Measurements from ENCODE around the gene SKIDA1. TPM values are rescaled to one million over a fixed set of nuclear protein-coding genes. Genes with fewer than 3 reads are reported as not detected.

The SKIDA1 gene
- total RNA-seq, 1 donor from 2014 or later = 0.05 TPM

GRCh38 chr10:21500578-21500910 lies 24.9 kb downstream of the SKIDA1 start:
- H3K27ac Mint-ChIP-seq = no peak overlapping the region
- H3K4me3 Mint-ChIP-seq = no peak overlapping the region
- peaks cover 7% of the 10 kb centered on the region for H3K4me1 Mint-ChIP-seq (ENCODE audit: low read depth)
- intact Hi-C loops (cut with micrococcal nuclease) = no loop called here
- no peak for DNase-seq (ENCODE audit: low spot score)
- no peaks in the 10 kb centered on the region for H3K9me3 Mint-ChIP-seq
- H3K36me3 Mint-ChIP-seq (ENCODE audit: low read depth) = no peaks in the 10 kb centered on the region
- H3K27me3 Mint-ChIP-seq (ENCODE audit: insufficient read depth) = peaks cover 67% of the 10 kb centered on the region

- DNase-seq (ENCODE audit: low spot score) = no peak
- no peak overlapping the region for H3K27ac Mint-ChIP-seq
- no peaks in the 10 kb centered on the region for H3K9me3 Mint-ChIP-seq
- no peaks in the 10 kb centered on the region for H3K36me3 Mint-ChIP-seq (ENCODE audit: low read depth)
- H3K4me3 Mint-ChIP-seq = no peak overlapping the region
- intact Hi-C loops (cut with micrococcal nuclease) = loop anchor here (5.0 to 10.0 kb wide), 9 partner anchors 225 to 1685 kb away; partner anchors contain the start of genes COMMD3, MSRB2 and PLXDC2
- H3K27me3 Mint-ChIP-seq (ENCODE audit: insufficient read depth) = peaks cover 69% of the 10 kb centered on the region
- H3K4me1 Mint-ChIP-seq (ENCODE audit: low read depth) = peaks cover 13% of the 10 kb centered on the region
Observed at GRCh38 chr10:21499701-21500577, 25.5 kb downstream of the SKIDA1 start.

DNA sequence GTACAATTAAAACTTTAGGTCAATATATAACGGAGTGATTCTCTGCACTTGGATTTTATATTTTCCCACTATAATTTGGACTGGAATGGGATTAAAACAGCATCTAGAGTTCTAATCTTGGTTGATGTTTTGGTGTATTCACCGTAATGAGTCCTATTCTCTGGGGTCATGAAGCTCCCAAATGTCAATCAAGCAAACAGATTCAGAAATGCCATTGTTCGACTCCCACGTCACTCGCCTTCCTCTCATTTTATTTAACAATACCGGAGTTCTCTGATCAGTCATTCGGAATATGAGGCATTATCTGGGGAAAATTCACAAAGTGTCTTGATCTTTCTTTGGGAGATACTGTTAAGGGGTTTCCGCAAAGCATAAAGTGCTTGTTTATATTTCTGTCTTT lies 26.5 kb downstream of the SKIDA1 start:
- Mint-ChIP-seq H3K27me3 (ENCODE audit: insufficient read depth) (peaks cover 67% of the 10 kb centered on the region), H3K36me3 (ENCODE audit: low read depth) (no peaks in the 10 kb centered on the region), H3K4me3 (no peak overlapping the region), H3K9me3 (no peaks in the 10 kb centered on the region), H3K4me1 (ENCODE audit: low read depth) (peaks cover 18% of the 10 kb centered on the region), H3K27ac (no peak overlapping the region)
- no peak for DNase-seq (ENCODE audit: low spot score)
- intact Hi-C loops (cut with micrococcal nuclease) = loop anchor here (5.0 to 10.0 kb wide), 9 partner anchors 224 to 1684 kb away; partner anchors contain the start of genes COMMD3, MSRB2 and PLXDC2

DNA sequence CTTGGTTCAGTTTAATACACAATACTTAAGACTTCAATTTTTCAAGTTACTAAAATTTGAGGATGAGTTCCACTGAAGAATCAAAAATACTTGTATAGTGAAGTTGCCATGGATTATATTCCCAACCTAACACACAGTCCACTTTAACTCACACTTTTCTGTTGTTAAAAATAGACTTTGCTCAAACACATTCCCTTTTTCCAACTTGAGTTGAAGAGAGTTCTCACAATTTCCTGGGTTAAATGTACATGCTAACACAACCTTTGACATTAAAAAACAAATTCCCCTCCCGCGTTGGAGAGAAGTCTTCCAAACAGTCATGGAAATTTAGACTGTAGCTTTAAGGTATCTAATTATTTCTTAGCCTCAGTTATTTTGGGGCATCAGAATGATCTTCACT lies 27.1 kb downstream of the SKIDA1 start:
- Mint-ChIP-seq H3K4me3 (peak overlapping the region; percentile 41), H3K27ac (no peak overlapping the region), H3K27me3 (ENCODE audit: insufficient read depth) (peaks cover 67% of the 10 kb centered on the region), H3K4me1 (ENCODE audit: low read depth) (peaks cover 20% of the 10 kb centered on the region), H3K9me3 (no peaks in the 10 kb centered on the region), H3K36me3 (ENCODE audit: low read depth) (no peaks in the 10 kb centered on the region)
- no peak for DNase-seq (ENCODE audit: low spot score)
- intact Hi-C loops (cut with micrococcal nuclease) = loop anchor here (5.0 to 10.0 kb wide), 9 partner anchors 224 to 1684 kb away; partner anchors contain the start of genes COMMD3, MSRB2 and PLXDC2

GRCh38 chr10:21497177-21497807 lies 28.2 kb downstream of the SKIDA1 start:
- H3K4me1 Mint-ChIP-seq (ENCODE audit: low read depth) = peaks cover 20% of the 10 kb centered on the region

DNA sequence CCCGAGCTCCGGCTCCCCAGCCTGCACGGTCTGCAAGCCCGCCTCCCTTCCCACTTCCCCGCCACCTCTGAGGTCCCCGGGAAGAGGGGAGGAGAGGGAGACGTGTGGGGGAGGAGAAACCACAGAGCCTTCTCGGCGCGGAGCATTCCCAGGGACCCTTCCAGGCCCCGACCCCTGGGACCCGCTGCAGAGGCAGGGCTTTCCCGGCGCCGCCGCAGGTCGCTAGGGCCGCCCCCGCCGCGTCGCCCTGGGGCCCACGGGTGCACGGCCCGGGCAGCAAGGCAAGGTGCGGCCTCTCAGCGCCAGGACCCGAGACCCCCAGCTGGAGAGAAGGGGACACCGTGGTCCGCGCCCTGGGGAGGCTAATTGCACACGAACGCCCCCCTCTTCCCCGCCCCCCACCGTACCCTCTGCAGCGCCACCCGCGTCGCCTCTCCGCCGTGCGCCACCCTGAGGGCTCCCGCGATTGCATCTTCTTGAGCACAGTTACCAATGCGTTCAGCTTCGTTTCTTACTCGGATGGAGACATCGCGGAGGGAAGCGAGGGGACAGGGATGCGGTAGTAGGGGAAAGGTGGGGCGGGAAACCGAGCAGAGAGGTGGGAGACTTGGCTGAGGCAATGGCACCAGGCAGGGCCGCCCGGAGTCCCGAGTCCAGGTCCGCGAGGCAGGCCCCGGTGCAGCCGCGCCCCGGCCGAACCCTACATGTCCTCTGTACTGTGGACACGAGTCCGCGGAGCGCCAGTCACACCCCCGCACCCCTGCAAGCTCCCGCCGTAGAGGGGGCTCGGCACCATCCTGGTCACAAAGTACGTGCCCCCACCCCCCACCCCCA lies 28.9 kb downstream of the SKIDA1 start:
- peak overlapping the region; percentile 90 for H3K4me3 Mint-ChIP-seq
- H3K27me3 Mint-ChIP-seq (ENCODE audit: insufficient read depth) = peaks cover 72% of the 10 kb centered on the region
- no peak for DNase-seq (ENCODE audit: low spot score)
- no peaks in the 10 kb centered on the region for H3K36me3 Mint-ChIP-seq (ENCODE audit: low read depth)
- H3K9me3 Mint-ChIP-seq = no peaks in the 10 kb centered on the region
- no peak overlapping the region for H3K27ac Mint-ChIP-seq
- H3K4me1 Mint-ChIP-seq (ENCODE audit: low read depth) = peaks cover 20% of the 10 kb centered on the region
- intact Hi-C loops (cut with micrococcal nuclease) = loop anchor here (1.0 to 10.0 kb wide), 14 partner anchors 21 to 1682 kb away; partner anchors contain the start of genes COMMD3, DNAJC1, MSRB2 and PLXDC2

More at GRCh38 chr10:21497177-21497807, 28.2 kb downstream of the SKIDA1 start:
- no peak for DNase-seq (ENCODE audit: low spot score)
- Mint-ChIP-seq H3K36me3 (ENCODE audit: low read depth) (no peaks in the 10 kb centered on the region), H3K27ac (no peak overlapping the region), H3K9me3 (no peaks in the 10 kb centered on the region), H3K27me3 (ENCODE audit: insufficient read depth) (peaks cover 74% of the 10 kb centered on the region), H3K4me3 (peak overlapping the region; percentile 41)
- intact Hi-C loops (cut with micrococcal nuclease) = loop anchor here (1.0 to 10.0 kb wide), 14 partner anchors 20 to 1682 kb away; partner anchors contain the start of genes COMMD3, DNAJC1, MSRB2 and PLXDC2

DNA sequence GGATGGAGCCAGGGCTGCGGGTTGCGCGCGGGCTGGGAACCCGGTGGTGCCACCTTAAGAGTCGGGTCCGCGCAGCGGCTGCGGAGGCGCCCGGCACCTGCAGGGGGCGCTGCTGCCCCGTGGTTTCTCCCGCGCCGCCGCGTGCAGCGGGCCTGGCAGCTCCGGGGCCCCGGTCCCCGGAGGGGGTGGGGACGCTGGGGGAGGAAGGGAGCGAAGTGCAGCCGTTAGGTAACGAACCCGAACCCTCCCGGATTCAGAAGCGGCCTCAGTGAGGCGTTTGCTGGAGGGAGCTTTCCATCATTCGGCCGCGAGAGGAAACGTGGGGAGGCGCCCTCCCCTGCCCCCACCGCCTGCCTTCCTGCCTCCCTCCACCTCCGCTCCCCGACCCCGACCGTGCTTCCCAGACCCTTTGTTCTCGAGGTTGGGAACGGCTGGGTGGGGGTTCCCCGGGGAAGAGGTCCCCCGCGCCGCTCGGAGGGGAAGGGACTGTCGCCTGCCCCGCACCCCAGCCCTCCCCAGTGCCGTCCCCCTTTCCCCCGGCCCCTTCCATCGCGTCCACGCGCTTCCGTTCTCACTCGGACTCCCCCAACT lies 29.6 kb downstream of the SKIDA1 start:
- Mint-ChIP-seq H3K9me3 (no peaks in the 10 kb centered on the region), H3K27ac (no peak overlapping the region), H3K36me3 (ENCODE audit: low read depth) (no peaks in the 10 kb centered on the region), H3K4me3 (peak overlapping the region; percentile 90), H3K27me3 (ENCODE audit: insufficient read depth) (peaks cover 71% of the 10 kb centered on the region), H3K4me1 (ENCODE audit: low read depth) (peaks cover 20% of the 10 kb centered on the region)
- intact Hi-C loops (cut with micrococcal nuclease) = loop anchor here (1.0 to 10.0 kb wide), 12 partner anchors 179 to 1681 kb away; partner anchors contain the start of genes COMMD3, DNAJC1, MSRB2 and PLXDC2
- DNase-seq (ENCODE audit: low spot score) = peak; percentile 82

GRCh38 chr10:21495002-21495751 lies 30.3 kb downstream of the SKIDA1 start:
- Mint-ChIP-seq H3K27me3 (ENCODE audit: insufficient read depth) (peaks cover 70% of the 10 kb centered on the region), H3K27ac (no peak overlapping the region)

GRCh38 chr10:21494191-21495001 lies 31.1 kb downstream of the SKIDA1 start:
- Mint-ChIP-seq H3K27ac (no peak overlapping the region), H3K36me3 (ENCODE audit: low read depth) (no peaks in the 10 kb centered on the region), H3K4me1 (ENCODE audit: low read depth) (peaks cover 20% of the 10 kb centered on the region), H3K4me3 (peak overlapping the region; percentile 90), H3K9me3 (no peaks in the 10 kb centered on the region), H3K27me3 (ENCODE audit: insufficient read depth) (peaks cover 68% of the 10 kb centered on the region)
- intact Hi-C loops (cut with micrococcal nuclease) = loop anchor here (1.0 to 10.0 kb wide), 11 partner anchors 181 to 1680 kb away; partner anchors contain the start of genes COMMD3, MSRB2 and PLXDC2
- no peak for DNase-seq (ENCODE audit: low spot score)

More at GRCh38 chr10:21495002-21495751, 30.3 kb downstream of the SKIDA1 start:
- no peak for DNase-seq (ENCODE audit: low spot score)
- peak overlapping the region; percentile 90 for H3K4me3 Mint-ChIP-seq
- H3K36me3 Mint-ChIP-seq (ENCODE audit: low read depth) = no peaks in the 10 kb centered on the region
- no peaks in the 10 kb centered on the region for H3K9me3 Mint-ChIP-seq
- H3K4me1 Mint-ChIP-seq (ENCODE audit: low read depth) = peaks cover 20% of the 10 kb centered on the region
- intact Hi-C loops (cut with micrococcal nuclease) = loop anchor here (1.0 to 10.0 kb wide), 11 partner anchors 180 to 1680 kb away; partner anchors contain the start of genes COMMD3, MSRB2 and PLXDC2

DNA sequence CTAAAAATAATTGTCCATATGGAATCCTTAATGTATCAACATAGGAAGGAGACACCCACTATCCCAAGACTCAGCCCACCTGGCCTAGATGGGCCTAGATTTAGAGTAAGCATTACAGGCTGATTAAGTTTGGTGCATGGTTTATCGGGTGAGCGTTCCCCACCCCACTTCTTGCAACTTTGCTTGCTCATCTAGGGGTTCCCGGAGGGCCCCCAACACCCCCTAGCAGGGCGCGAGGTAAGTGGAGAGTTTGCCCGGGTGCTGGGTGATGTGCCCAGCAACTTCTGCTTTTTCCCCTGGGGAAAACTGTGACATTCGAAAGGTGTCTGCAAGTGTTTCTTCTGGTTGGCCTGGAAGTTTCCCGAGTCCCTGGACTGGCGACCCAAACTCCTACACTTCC lies 31.7 kb downstream of the SKIDA1 start:
- no peak for DNase-seq (ENCODE audit: low spot score)
- Mint-ChIP-seq H3K4me1 (ENCODE audit: low read depth) (peaks cover 20% of the 10 kb centered on the region), H3K36me3 (ENCODE audit: low read depth) (no peaks in the 10 kb centered on the region), H3K27ac (no peak overlapping the region), H3K4me3 (peak overlapping the region; percentile 72), H3K27me3 (ENCODE audit: insufficient read depth) (peaks cover 66% of the 10 kb centered on the region), H3K9me3 (no peaks in the 10 kb centered on the region)
- intact Hi-C loops (cut with micrococcal nuclease) = loop anchor here (10.0 kb wide), 4 partner anchors 219 to 1679 kb away; partner anchors contain the start of genes MSRB2 and PLXDC2

GRCh38 chr10:21492421-21492820 lies 33.1 kb downstream of the SKIDA1 start:
- Mint-ChIP-seq H3K27me3 (ENCODE audit: insufficient read depth) (peaks cover 57% of the 10 kb centered on the region), H3K27ac (no peak overlapping the region)

More at GRCh38 chr10:21492421-21492820, 33.1 kb downstream of the SKIDA1 start:
- Mint-ChIP-seq H3K4me1 (ENCODE audit: low read depth) (peaks cover 17% of the 10 kb centered on the region), H3K9me3 (no peaks in the 10 kb centered on the region), H3K4me3 (no peak overlapping the region), H3K36me3 (ENCODE audit: low read depth) (no peaks in the 10 kb centered on the region)
- intact Hi-C loops (cut with micrococcal nuclease) = loop anchor here (10.0 kb wide), 4 partner anchors 218 to 1678 kb away; partner anchors contain the start of genes MSRB2 and PLXDC2
- DNase-seq (ENCODE audit: low spot score) = no peak
